ENCODE data around the gene ALK. TPM values are rescaled to one million over a fixed set of nuclear protein-coding genes. Genes with fewer than 3 reads are reported as not detected.
"Not testable (repeated sequence)": the region's sequence is repeated elsewhere in the genome, so short reads cannot be mapped to it uniquely, and the experiment has no call there.

The ALK gene
- total RNA-seq, 4 donors from 2014 or later = 0.19 TPM; not detected in 3

- intact Hi-C loops (cut with DNase I) = no loop called here
- Histone ChIP-seq H3K36me3 (no peaks in the 10 kb centered on the region), H3K4me1 (no peaks in the 10 kb centered on the region), H3K9me3 (no peaks in the 10 kb centered on the region), H3K27me3 (peaks cover 0 to 4% (median 0%) of the 10 kb centered on the region in 4 donors), H3K4me3 (no peak overlapping the region), H3K27ac (no peak overlapping the region)
- WGBS, 2 donors = 71 to 74% methylated on average over 5 to 7 of the region's 10 CpGs
- TF ChIP-seq CTCF (IDR thresholded peaks at IDR 0.05) = no peak
- TF ChIP-seq POLR2A (IDR thresholded peaks at IDR 0.05) = no peak
- DNase-seq = no peak
Measured at GRCh38 chr2:29245742-29246382, 675.5 kb downstream of the ALK start.

GRCh38 chr2:29245035-29245741, 676.2 kb downstream of the ALK start:
- H3K27me3 ChIP-seq; H3K4me3 ChIP-seq; intact Hi-C loops (cut with DNase I); H3K4me1 ChIP-seq; DNase-seq; H3K27ac ChIP-seq; H3K36me3 ChIP-seq; H3K9me3 ChIP-seq: not testable (repeated sequence)
- no CpG with 5 or more reads among the region's 3 CpGs for WGBS, 2 donors

GRCh38 chr2:29242621-29243375, 678.6 kb downstream of the ALK start:
- WGBS, 2 donors = 80 to 95% methylated on average over 4 of the region's 9 CpGs
- intact Hi-C loops (cut with DNase I) = no loop called here
- Histone ChIP-seq H3K27me3 (peaks cover 0 to 11% (median 0%) of the 10 kb centered on the region in 4 donors), H3K4me3 (no peak overlapping the region), H3K4me1 (no peaks in the 10 kb centered on the region), H3K27ac (no peak overlapping the region), H3K36me3 (no peaks in the 10 kb centered on the region), H3K9me3 (no peaks in the 10 kb centered on the region)
- DNase-seq = no peak
- TF ChIP-seq POLR2A (IDR thresholded peaks at IDR 0.05) (no peak), CTCF (IDR thresholded peaks at IDR 0.05) (no peak)

- H3K9me3 ChIP-seq = no peaks in the 10 kb centered on the region
- peaks cover 0 to 14% (median 0%) of the 10 kb centered on the region in 4 donors for H3K27me3 ChIP-seq
- TF ChIP-seq CTCF (IDR thresholded peaks at IDR 0.05) (no peak), POLR2A (IDR thresholded peaks at IDR 0.05) (no peak)
- 72 to 74% methylated on average over 6 of the region's 6 CpGs for WGBS, 2 donors
- intact Hi-C loops (cut with DNase I) = no loop called here
- H3K4me1 ChIP-seq = no peaks in the 10 kb centered on the region
- DNase-seq = no peak
- no peaks in the 10 kb centered on the region for H3K36me3 ChIP-seq
- no peak overlapping the region for H3K4me3 ChIP-seq
- no peak overlapping the region for H3K27ac ChIP-seq
Measured at GRCh38 chr2:29241955-29242565, 679.3 kb downstream of the ALK start.

- no peak for TF ChIP-seq CTCF (IDR thresholded peaks at IDR 0.05)
- no peak for TF ChIP-seq POLR2A (IDR thresholded peaks at IDR 0.05)
- no peaks in the 10 kb centered on the region for H3K4me1 ChIP-seq
- H3K27ac ChIP-seq = no peak overlapping the region
- DNase-seq = no peak
- no peaks in the 10 kb centered on the region for H3K36me3 ChIP-seq
- no peak overlapping the region for H3K4me3 ChIP-seq
- H3K27me3 ChIP-seq = peaks cover 0 to 15% (median 0%) of the 10 kb centered on the region in 4 donors
- no peaks in the 10 kb centered on the region for H3K9me3 ChIP-seq
- intact Hi-C loops (cut with DNase I) = no loop called here
- WGBS, 2 donors = 81 to 88% methylated on average over 4 of the region's 4 CpGs
Measured at GRCh38 chr2:29241341-29241740, 680.0 kb downstream of the ALK start.
